HG02610 (cell line): ENCODE measurements around the gene PELI2.

Experiments
- ATAC-seq: cut with Tn5 transposase; IDR thresholded peaks from one replicate; pipeline ENCODE4 v1.9.1; 2021; ENCODE audit warnings: mild to moderate bottlenecking, moderate library complexity; ENCODE audit not compliant: unreplicated experiment

The PELI2 gene

DNA sequence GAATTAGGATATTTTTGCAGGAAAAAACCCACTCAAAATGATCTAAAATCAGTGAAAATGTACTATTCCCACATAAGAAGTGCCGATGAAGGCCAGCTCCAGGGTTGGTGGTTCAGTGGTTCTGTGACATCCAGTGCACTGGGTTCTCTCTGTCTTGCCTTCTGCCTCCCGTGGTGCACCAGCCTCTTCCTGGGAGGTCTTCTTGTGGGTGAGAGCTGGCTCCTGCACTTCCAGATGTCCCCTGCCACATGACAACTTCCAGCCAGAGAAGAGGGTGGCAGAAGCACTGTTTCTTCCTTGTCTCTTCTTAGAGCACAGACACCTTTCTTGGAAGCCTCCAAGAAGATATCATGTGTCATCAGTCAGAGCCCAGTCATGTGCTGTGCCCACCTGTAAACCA, 170.9 kb downstream of the PELI2 start:
- ATAC-seq: no peak

DNA sequence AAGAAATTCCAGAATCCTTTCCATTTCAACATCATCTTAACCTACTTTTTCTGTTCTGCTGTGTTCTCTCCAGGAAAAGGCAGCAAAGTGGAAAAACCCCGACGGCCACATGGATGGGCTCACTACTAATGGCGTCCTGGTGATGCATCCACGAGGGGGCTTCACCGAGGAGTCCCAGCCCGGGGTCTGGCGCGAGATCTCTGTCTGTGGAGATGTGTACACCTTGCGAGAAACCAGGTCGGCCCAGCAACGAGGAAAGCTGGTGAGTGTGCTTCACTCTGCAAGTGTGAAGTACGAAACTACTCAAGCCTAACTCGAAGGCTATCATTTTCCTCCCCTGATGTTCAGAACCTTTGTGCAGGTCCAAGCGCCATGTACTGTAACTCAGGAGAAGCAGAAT, 172.0 kb downstream of the PELI2 start:
- no peak for ATAC-seq

DNA sequence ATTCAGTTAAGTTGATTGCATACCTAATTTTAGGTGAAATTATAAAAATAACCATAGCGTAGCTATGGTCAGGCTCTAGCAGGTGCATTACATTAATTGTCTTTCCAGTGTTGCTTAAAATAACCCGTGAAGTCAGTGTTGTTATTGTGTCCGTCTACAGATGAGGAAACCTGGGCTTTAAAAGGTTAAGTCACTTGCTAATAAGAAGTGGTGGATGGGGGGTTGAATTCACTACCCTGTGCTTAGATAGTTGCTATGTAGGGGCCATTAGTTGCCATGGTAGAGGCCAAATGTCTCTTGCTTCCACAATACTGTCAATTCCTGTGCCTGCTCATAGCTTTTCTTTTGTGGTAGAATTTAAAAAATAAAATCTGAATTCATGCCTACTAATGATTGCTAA, 174.8 kb downstream of the PELI2 start:
- ATAC-seq: no peak

DNA sequence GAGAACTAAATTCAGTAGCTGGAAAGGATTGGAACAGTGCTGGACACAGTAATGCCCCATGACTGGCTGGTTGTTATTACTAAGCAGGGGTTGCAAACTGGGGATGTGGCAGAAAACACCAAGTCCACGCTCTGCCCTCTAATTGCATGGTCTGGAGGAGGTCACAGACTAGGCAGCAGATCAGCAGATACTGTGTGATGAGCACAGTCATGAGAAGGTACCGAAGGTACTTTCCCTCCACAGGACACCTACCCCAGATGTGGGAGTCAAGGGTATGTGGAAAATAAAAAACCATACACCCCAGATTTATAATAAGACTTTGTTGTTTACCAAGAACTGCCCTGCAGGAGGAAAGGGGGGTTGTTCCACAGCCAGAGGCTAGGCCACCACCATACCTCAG, 175.3 kb downstream of the PELI2 start:
- ATAC-seq: no peak

DNA sequence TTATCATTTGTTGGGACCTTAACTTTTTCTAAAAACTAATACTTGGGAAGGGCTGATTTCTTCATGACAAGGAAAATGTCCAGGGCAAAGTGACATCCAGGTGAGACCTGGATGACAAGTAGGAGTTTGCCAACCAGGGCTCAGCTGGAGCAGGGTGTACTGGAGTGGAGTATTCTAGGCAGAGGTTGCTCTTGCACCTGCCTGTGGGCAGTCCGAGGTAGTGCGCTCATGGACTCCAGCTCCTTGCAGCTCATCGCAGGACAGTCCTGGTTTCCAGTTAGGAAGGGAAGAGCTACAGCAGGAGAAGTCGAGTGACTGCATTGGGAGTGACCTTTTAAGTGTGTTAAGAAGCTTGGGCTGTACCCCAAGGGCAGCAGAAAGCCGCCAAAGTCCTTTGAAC, 175.9 kb downstream of the PELI2 start:
- no peak for ATAC-seq

DNA sequence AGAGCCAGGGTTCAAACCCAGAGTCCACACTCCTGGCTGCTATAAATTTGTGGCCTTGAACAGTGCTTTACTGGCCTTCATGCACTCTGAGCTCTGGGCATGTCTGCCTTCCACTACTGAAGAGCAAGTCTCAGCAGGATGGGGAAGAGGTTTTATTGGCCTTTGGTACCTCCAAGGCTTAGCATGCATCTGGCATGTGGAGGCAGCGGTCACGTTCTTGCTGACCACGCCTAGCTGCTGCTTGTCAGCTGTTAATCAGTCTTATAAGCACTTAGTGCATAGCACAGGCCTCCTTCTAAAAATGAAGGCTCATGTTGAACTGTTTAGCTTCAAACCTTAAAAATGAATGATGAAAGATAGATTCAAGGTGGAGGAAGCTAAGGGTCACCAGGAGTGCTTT, 177.5 kb downstream of the PELI2 start:
- ATAC-seq: no peak

DNA sequence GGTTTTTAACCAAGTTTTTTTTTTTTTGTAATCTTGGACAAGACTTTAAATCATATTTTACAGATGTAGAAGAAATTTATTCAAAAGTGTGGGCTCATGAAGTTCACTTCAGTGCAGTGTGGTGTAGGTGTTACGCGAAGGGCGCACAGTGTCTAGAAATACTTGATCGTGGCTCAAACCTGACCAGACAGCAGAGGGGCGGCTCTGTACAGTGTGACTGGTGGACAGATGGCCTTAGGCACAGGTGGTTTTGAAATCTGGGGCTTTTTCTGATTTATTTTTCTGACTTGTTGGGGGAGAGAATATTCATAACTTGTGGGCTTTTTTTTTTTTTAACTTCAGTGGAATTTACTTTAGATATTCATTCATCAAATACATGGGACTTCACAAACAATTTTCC, 179.2 kb downstream of the PELI2 start:
- no peak for ATAC-seq

DNA sequence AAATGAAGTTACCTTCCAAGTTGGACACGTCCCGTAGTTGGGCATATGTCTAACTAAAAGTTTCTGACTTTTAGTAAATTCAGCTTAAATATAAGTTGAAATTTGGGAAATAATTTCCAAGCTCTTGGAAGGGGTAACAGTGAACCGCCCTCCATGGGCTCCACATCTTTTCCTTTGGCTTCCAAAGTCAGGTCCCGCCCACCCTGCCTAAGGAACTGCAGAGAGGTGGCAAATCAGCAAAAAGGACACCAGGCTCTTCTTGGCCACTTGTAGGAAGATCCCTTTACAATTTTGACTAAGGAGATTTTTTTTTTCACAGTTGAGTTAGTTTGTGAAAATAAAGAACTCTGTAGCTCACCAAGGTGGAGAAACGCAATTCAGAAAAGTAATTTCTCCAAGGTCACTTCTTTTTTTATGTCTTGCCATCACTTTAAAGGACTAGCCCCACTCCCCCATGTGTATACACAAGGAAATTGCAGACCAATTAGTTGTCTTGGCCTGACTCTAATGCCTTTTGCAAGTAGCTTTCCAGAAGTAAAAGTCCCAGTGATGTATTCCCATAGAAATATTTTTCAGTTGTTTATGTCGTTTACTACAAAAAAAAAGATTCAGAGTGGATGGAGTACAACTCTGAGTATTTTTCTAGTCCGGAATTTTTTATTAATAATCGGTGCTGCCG, 181.2 kb downstream of the PELI2 start:
- no peak for ATAC-seq

DNA sequence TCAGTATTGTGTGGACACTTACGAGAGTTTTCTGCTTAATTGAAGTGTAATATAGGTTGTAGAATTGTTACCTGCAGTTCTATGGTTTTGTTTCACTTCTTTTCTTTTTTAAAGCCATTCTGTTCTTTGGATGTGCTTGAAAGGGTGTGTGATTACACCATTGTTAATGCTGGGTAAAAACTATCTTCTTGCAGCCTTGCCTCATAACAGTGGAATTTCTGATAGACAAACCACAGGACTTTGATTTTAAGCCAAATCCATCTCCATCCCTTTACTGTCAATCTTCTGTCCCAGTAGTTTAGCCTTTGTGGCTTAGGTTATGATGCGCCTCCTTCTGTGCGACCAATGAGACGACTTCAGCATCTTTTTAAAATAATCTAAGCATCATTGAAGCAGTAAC, 182.3 kb downstream of the PELI2 start:
- no peak for ATAC-seq

DNA sequence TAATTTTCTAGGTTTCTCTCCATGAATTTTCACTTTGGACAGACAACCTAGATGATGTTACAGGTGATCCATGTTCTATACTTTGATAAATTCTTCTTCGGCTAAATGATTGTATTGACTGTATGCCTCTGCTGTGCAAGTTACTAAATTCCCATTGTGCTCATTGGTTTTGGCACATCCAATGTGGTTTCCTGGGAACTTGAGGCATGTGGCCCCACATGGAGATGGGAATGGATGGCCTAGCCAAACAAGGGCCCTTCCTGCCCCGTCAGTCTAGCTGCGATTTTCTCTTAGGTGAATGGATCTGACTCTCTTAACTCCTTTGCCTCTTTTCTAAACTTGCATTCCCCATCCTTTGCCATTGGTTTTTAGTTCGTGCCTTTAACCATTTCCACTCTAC, 186.2 kb downstream of the PELI2 start:
- no peak for ATAC-seq

DNA sequence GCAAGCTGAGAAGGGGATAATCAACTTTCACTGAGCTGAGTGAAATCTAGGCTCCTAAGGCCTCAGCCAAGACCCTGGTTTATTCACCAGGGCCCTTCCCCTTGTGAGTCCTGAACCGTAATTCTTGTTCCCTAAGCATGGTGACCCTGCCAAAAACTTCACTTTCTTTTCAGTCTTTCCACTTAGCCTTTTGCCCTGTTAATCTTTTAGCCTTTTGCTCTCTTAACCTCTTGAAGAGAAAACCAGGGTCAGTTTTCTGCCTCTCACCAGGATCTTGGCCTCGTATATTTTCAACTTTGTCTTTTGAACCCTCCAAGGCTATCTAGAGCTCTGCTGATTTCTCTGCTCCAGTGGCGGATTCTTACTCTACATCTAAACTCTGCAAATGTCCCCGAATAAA, 191.0 kb downstream of the PELI2 start:
- ATAC-seq: no peak

DNA sequence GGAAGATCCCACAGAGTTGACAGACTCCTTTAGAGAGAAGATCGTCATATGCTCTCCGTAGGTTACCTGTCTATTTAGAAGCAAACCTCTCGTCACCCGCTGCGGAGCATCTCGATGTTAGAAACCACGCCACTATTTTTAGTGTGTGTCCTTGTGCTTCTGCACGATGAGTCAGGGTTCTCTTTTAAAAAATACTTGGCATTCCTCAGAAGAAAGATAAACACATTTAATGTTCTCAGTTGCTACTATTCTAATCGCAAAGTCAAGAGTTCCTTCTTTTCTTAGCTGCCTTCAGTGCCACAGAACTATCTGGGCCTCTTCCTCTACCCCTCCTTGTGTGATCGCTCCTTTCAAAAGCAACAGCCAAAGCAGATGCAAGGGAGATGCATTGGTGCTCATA, 192.4 kb downstream of the PELI2 start:
- no peak for ATAC-seq

DNA sequence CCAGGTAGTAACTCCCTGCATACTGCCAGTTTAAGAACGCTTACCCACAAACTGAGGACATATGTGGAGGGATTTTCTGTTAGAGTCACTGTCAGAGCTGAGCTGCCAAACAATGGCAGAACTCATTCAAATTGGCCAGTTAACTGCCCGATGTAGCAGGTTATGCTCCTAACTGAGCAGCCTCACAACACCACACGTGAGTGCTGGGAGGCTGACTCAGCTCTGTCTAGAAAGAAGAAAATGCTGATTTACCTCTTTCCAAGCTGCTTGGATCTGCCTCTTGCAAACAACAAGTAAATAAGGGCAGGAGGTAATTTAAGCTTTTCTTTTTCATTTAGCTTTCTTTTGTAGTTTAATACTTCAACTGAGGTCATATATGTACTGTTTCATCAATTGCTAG, 195.6 kb downstream of the PELI2 start:
- no peak for ATAC-seq

DNA sequence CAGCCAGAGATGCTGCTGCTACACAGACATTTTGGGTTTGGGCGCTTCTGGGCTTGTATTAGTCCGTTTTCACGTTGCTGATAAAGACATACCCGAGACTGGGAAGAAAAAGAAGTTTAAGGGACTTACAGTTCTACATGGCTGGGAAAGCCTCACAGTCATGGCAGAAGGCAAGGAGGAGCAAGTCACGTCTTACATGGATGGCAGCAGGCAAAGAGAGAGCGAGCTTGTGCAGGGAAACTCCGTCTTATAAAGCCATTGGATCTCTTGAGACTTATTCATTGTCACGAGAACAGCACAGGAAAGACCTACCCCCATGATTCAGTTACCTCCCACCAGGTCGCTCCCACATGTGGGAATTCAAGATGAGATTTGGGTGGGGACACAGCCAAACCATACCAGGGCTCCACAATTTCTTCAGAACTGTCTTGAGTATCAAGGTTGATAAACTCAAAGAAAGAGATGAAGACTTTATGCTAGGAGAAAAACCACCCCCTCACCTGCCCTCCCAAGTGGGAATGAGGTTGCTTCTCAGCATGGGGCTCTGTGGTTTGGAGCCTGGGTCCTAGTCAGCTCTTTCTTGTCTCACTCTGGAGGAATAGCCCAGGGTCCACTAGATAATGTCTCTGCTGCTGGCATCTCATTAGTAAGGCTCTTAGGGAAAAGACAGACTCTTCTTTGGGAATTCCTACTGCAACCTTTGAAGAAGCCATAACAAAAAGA, 200.3 kb downstream of the PELI2 start:
- no peak for ATAC-seq

DNA sequence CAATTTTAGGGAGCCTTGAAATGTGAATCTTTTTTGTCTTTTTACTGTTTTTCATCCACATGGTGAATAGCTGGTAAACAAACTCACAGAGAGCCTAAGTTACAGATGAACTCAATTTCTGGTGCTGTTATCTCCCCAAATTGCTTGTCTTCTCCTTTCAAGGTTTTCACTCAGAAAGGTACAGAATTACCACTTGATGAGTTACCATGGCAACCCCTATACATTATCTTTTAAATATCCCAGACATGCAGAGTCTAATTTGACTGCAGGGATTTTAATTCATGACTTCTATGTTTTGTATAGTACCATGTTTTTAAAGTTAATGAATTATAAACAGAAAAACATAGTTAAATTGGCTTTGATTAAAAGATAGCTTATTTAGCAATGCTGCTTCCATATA, 203.7 kb downstream of the PELI2 start:
- ATAC-seq: no peak

DNA sequence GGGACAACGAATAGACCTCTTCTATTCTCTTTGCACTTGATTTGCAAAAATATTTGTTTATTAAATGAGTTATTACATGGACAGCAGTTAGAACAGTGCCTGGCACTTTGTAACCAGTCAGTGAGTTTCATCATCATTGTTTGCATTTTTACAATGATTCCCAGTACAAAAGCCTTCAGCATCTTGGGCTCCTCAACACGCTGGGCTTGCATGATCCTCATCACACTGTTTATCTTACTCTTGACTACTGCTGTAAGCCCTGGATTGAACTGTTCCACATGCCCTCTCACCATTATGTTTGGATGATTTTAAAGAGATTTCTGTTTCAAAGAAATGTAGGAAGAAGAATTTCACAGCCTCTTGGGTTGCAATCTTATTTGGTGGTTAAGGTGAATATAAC, 204.3 kb downstream of the PELI2 start:
- no peak for ATAC-seq

DNA sequence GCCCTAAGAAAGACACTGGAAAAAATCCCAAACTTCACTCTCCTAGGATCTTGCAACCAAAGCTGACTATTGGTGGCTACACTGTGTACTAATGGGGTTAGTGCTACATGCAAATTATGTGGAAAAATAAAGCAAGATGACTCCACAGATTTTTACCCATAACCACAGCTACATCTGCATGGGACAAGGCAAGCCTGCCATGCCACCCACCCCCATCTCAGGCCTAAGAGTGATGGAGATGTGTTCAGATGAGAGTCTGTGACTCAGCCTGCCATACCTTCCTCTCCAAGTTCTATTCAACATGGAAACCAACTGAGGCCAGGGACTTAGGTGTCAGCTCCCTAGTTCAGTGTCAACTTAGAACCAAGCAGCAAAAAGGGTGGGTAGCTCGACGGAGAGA, 206.2 kb downstream of the PELI2 start:
- no peak for ATAC-seq

DNA sequence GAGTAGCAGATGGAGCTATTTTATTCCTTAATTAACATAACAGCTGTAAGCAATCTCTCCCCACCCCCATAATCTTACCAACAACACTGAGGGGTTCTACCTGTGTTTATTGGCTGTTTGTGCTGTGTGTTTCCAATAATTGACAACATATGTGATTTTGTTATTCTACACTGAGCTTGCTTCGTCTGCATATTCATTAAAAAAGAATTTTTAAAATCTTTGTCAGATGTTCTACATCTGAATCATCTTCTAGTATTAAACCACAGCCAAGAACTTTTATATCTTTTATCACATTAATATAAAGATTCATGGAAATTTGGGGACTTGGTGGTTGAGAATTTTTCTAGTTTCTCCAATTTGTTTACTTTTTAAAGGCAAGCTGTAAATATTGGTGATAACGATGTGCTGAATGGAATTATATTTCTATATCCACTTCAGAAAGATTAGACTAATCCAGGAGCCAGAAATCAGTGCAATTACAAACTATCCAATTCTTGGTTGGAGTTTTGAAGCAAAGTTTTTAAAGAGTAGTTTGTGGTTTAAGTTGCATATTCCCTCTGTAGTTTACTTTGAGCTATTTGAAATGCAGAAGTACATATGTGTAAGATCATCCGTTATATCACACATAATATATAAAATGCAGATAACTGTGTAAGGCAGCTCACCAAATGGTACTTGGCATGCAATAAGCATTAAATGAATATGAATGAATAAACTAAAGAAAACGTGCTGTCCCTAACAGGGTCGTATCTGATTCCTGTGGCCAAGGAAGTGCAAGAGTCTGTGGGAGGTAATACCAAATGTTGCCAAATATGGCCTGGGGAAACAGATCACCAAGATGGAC, 206.9 kb downstream of the PELI2 start:
- ATAC-seq: no peak

DNA sequence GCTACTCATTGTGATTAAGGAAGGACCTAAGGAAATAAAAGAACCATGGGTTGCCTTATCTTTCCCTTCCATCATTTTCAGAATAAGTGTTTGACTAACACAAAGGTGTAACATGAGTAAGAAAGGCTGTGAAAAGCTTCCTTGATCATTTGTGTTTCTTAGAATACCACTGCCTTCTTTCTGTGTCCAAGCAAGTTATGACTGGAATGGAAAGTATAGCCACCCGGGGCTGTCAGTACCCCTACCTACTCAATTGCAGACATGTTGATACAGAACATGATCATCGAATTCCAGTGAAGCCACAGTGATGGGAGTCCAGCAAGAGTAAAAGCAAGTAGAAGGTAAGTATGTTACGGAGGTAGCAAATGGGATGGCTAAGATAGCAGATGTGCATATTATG, 209.8 kb downstream of the PELI2 start:
- no peak for ATAC-seq

DNA sequence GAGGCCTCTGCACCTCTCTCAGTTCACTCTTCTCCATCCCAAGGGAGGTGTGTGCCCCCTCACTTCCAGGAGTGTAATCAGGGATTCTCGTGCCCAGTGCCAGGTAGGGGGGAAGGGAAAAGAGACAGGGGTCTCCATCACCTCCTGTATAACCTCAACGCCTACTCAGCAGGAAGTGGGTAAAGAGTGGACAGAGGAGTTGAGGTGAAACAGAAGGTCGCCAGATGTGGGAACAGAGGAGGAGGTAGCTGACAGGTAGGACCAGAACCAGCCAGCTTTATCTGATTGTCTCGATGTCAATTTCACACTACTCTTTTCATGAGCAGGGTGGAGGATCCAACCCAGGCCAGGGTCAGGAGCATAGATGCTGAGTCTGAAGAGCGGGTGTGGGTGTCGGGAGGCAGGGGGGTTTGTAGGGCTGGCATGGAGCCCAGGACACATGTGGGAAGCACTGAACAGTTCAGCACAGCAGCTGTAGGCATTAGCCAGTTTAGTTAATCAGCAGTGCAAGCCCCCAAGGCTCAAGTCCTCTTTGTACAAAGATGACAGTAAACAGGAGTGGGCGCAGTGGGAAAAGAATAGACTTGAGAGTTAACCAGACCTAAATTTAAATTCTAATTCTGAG, 213.5 kb downstream of the PELI2 start:
- ATAC-seq: no peak
